GM12875 (cell line): Measurements from ENCODE around the gene NSF.
"Not testable (repeated sequence)": the region's sequence is repeated elsewhere in the genome, so short reads cannot be mapped to it uniquely, and the experiment has no call there.

ENCODE experiments used
- H3K4me3 ChIP-seq: one replicate; pipeline ENCODE4 v1.5.1; 2011; ENCODE audit warnings: low read depth, low read length, control low read depth
- TF ChIP-seq, protein P1 (sequence below): IDR thresholded peaks from 2 replicates; pipeline ENCODE4 v1.5.1; 2011; ENCODE audit warnings: low read depth, mild to moderate bottlenecking, control low read depth, inconsistent platforms, low read length, moderate library complexity, borderline replicate concordance; ENCODE audit not compliant: insufficient read depth

Gene NSF

GRCh38 chr17:46787478-46787877, 197.0 kb downstream of the NSF start:
- TF ChIP-seq, protein P1, sequence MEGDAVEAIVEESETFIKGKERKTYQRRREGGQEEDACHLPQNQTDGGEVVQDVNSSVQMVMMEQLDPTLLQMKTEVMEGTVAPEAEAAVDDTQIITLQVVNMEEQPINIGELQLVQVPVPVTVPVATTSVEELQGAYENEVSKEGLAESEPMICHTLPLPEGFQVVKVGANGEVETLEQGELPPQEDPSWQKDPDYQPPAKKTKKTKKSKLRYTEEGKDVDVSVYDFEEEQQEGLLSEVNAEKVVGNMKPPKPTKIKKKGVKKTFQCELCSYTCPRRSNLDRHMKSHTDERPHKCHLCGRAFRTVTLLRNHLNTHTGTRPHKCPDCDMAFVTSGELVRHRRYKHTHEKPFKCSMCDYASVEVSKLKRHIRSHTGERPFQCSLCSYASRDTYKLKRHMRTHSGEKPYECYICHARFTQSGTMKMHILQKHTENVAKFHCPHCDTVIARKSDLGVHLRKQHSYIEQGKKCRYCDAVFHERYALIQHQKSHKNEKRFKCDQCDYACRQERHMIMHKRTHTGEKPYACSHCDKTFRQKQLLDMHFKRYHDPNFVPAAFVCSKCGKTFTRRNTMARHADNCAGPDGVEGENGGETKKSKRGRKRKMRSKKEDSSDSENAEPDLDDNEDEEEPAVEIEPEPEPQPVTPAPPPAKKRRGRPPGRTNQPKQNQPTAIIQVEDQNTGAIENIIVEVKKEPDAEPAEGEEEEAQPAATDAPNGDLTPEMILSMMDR, result no peak
- H3K4me3 ChIP-seq, result no peak overlapping the region

DNA sequence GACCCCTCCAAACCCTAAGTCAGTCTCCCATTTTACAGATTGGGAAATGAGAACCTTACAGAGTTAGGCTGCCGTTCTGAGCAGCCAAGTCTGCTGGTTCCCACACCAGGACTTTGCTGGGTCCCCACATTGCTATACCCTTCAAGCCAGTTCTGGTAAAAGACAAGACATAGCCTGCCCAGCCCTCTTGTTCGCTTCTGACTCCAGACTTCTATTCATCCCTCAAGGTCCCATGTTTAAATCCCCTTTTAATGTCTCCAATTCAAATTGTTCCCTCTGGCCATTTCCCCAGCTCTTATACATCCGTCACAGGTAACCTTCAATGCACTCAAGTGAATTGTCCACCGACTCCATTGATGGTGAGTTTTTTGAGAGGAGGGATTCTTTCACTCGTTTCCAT, 197.8 kb downstream of the NSF start:
- TF ChIP-seq, protein P1, result no peak

GRCh38 chr17:46788796-46789195, 198.3 kb downstream of the NSF start:
- H3K4me3 ChIP-seq, result no peak overlapping the region
- TF ChIP-seq, protein P1, result no peak

More for the DNA sequence above, 197.8 kb downstream of the NSF start:
- no peak overlapping the region for H3K4me3 ChIP-seq

- TF ChIP-seq, protein P1, result no peak
- no peak overlapping the region for H3K4me3 ChIP-seq
Measured at GRCh38 chr17:46789610-46790009, 199.1 kb downstream of the NSF start.

DNA sequence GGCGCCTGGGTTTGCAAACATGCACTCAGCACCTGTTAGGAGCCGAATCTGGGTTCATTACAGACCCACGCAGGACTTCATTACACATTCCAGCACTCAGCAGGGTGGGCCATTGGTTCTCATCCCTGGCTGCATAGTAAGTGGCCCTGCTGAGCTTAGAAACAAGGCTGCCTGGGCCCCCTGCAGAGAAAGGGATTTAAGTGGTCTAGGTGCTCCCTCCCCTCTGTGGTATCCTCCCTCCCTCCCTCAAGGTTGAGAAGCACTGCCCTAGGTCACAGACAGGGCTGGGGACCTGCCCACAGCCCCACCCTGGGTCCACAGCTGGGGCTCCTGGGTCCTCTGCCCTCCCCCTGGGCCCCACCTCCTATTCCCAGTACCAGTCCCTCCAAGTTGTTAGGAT, 199.7 kb downstream of the NSF start:
- TF ChIP-seq, protein P1, result no peak
- H3K4me3 ChIP-seq, result no peak overlapping the region

GRCh38 chr17:46791531-46791930, 201.1 kb downstream of the NSF start:
- TF ChIP-seq, protein P1, result no peak
- H3K4me3 ChIP-seq, result no peak overlapping the region

- TF ChIP-seq, protein P1, result no peak
- no peak overlapping the region for H3K4me3 ChIP-seq
Measured at GRCh38 chr17:46792071-46792470, 201.6 kb downstream of the NSF start.

- H3K4me3 ChIP-seq, result not testable (repeated sequence)
Measured at GRCh38 chr17:46793023-46793422, 202.6 kb downstream of the NSF start.
